Osteocyte (in vitro differentiated cells): Measurements from ENCODE around the gene MCM3AP. TPM values are rescaled to one million over a fixed set of nuclear protein-coding genes. Genes with fewer than 3 reads are reported as not detected.

Experiments used
- DNase-seq: peaks from one replicate; pipeline ENCODE4 v3.0.0; 2021; ENCODE audit warnings: mixed read lengths; ENCODE audit not compliant: unreplicated experiment; ENCODE audit errors: extremely low spot score
- H3K27ac Mint-ChIP-seq: one replicate; pipeline ENCODE4 v1.8.0; 2021; ENCODE audit warnings: mild to moderate bottlenecking, mixed read lengths; ENCODE audit not compliant: unreplicated experiment
- H3K27me3 Mint-ChIP-seq: one replicate; pipeline ENCODE4 v1.8.0; 2021; ENCODE audit warnings: mixed read lengths; ENCODE audit not compliant: unreplicated experiment
- H3K36me3 Mint-ChIP-seq: one replicate; pipeline ENCODE4 v1.8.0; 2021; ENCODE audit warnings: mixed read lengths; ENCODE audit not compliant: unreplicated experiment
- H3K4me1 Mint-ChIP-seq: one replicate; pipeline ENCODE4 v1.8.0; 2021; ENCODE audit warnings: mixed read lengths; ENCODE audit not compliant: unreplicated experiment
- H3K4me3 Mint-ChIP-seq: one replicate; pipeline ENCODE4 v1.8.0; 2021; ENCODE audit warnings: mild to moderate bottlenecking, moderate library complexity, mixed read lengths; ENCODE audit not compliant: unreplicated experiment
- H3K9me3 Mint-ChIP-seq: one replicate; pipeline ENCODE4 v1.8.0; 2021; ENCODE audit warnings: mixed read lengths; ENCODE audit not compliant: unreplicated experiment
- total RNA-seq: library from RNA; stranded (reverse); gene quantifications from 2 replicates; pipeline ENCODE4 v1.2.1, GENCODE V29; 2021
- TF ChIP-seq, protein P1 (sequence below): fragments of 200-600 bp; sonication (generic); IDR thresholded peaks from 2 replicates; pipeline ENCODE4 v1.5.0; 2021; ENCODE audit warnings: antibody characterized with exemption, mild to moderate bottlenecking, moderate library complexity

MCM3AP gene
- total RNA-seq, 1 donor from 2014 or later, result 105 TPM

DNA sequence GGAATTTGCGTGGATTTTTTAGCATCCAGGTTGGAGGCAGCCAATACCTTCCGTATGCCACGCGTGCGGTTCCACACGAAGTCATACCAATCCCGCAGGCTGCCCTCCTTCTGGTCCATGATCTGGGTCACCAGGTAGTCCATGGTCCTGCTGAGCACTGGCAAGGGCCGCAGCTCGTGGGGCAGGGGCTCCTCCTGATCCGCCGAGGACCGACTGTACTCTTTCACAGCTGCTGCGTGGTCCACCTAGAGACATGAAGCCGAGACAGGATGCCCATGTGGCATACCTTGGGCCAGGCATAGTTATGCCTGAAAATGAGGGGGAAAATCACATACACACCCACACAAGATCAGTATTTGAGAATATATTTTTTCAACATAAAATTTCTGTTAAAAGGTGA lies 12.1 kb downstream of the MCM3AP start:
- TF ChIP-seq, protein P1, sequence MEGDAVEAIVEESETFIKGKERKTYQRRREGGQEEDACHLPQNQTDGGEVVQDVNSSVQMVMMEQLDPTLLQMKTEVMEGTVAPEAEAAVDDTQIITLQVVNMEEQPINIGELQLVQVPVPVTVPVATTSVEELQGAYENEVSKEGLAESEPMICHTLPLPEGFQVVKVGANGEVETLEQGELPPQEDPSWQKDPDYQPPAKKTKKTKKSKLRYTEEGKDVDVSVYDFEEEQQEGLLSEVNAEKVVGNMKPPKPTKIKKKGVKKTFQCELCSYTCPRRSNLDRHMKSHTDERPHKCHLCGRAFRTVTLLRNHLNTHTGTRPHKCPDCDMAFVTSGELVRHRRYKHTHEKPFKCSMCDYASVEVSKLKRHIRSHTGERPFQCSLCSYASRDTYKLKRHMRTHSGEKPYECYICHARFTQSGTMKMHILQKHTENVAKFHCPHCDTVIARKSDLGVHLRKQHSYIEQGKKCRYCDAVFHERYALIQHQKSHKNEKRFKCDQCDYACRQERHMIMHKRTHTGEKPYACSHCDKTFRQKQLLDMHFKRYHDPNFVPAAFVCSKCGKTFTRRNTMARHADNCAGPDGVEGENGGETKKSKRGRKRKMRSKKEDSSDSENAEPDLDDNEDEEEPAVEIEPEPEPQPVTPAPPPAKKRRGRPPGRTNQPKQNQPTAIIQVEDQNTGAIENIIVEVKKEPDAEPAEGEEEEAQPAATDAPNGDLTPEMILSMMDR, result no peak
- Mint-ChIP-seq H3K9me3 (no peaks in the 10 kb centered on the region), H3K27me3 (no peaks in the 10 kb centered on the region), H3K27ac (no peak overlapping the region), H3K4me3 (no peak overlapping the region), H3K4me1 (no peaks in the 10 kb centered on the region), H3K36me3 (peaks cover 50% of the 10 kb centered on the region)
- no peak for DNase-seq

DNA sequence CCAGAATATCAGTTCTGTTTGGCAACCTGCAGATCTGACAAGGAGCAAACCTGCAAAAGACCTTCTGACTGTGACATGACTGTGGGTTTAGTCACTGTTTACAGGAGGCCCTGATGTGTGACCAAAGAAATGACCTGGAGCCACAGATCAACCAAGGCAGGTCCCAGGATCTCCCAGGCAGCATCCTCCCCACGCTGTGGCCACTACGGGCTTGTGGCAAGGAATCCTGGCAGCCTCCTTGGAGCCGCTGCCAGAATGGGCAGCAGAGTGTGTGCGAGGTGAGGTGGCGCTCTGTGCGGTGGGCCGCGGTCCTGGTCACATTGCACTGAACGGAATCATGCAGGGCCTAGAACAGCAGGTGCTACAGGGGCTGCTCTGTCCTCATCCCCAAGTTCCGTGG lies 15.9 kb downstream of the MCM3AP start:
- no peak for DNase-seq
- TF ChIP-seq, protein P1, result no peak
- peaks cover 55% of the 10 kb centered on the region for H3K36me3 Mint-ChIP-seq
- no peaks in the 10 kb centered on the region for H3K27me3 Mint-ChIP-seq
- H3K4me3 Mint-ChIP-seq, result no peak overlapping the region
- no peaks in the 10 kb centered on the region for H3K9me3 Mint-ChIP-seq
- no peak overlapping the region for H3K27ac Mint-ChIP-seq
- no peaks in the 10 kb centered on the region for H3K4me1 Mint-ChIP-seq

DNA sequence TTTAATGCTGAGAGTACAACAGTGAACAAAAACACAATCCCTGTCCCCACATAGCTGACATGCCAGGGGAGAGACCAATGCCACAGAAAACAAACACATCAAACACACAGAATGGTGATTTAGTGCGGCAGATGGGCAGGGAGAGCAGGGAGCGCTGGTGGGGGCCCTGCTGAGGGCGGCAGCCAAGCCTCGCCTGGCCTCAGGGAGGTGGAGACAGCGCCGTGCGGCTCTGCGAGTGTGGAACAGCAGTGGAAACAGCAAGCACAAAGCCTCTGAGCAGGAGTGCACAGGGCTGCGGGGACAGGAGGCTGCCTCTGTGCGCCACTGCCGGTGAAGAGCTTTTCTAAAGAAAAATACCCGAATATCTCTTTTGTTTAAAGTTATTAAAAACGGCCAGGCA lies 17.0 kb downstream of the MCM3AP start:
- Mint-ChIP-seq H3K27ac (no peak overlapping the region), H3K27me3 (no peaks in the 10 kb centered on the region), H3K4me3 (no peak overlapping the region), H3K4me1 (no peaks in the 10 kb centered on the region), H3K36me3 (peaks cover 50% of the 10 kb centered on the region), H3K9me3 (no peaks in the 10 kb centered on the region)
- DNase-seq, result no peak
- TF ChIP-seq, protein P1, result no peak

DNA sequence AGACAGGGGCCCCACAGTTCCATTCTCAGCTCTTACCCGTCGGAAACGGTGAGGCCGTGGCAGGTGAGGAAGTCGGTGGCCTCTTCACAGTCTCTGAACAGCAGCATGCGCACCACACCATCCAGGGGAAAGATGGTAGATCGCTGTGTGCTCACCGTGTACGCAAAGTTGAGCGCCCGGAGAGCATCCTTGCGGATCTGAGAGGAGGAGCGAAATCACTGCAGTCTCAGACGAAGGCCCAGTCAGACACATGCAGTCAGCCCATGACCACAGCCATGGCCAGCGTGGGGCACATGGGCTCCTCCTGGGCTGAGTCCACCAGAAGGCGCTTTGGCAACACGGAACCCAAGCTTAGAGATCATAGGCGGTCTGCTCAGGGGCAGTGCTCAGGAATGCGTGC lies 18.5 kb downstream of the MCM3AP start:
- no peaks in the 10 kb centered on the region for H3K4me1 Mint-ChIP-seq

DNA sequence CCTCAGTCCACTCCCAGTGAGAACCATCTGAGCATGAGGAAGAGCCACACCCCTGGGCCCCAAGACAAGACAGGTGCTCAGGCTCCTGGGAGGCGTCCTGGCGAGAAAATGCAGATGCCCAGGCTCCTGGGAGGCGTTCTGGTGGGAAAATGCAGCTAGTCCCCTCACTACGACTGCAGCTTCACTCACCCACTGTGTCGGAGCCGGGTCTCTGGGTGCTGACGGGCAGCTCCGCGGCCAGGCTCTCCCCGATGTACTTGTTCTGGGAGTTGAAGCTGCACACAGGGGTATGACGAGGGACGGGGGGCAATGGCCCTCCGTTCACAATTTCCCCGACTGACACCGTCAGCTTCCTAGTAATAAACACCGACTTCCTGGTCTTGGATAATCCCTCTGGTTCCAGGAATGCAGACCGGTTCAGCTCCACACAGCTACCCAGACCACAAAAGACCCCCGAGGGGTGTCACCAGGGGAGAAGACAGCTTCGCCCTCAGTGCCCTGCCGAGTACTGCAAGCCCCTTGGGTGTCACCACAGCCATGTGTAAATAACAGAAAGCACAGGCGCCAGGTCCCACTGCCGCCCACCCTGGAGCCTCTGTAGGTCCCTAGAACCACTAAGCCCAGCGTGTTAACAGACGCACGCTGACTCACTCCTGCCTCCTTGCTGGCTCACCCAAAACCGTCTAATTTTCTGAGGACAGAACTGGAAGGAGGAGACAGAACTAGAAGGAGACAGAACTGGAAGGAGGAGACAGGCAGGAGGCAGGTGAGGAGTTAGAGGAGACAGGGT lies 19.5 kb downstream of the MCM3AP start:
- no peak for DNase-seq
- no peaks in the 10 kb centered on the region for H3K9me3 Mint-ChIP-seq
- H3K4me3 Mint-ChIP-seq, result no peak overlapping the region
- H3K36me3 Mint-ChIP-seq, result peaks cover 48% of the 10 kb centered on the region
- TF ChIP-seq, protein P1, result no peak
- H3K27me3 Mint-ChIP-seq, result no peaks in the 10 kb centered on the region
- H3K27ac Mint-ChIP-seq, result no peak overlapping the region
- H3K4me1 Mint-ChIP-seq, result no peaks in the 10 kb centered on the region

More for the DNA sequence above, 18.5 kb downstream of the MCM3AP start:
- TF ChIP-seq, protein P1, result no peak
- Mint-ChIP-seq H3K27me3 (no peaks in the 10 kb centered on the region), H3K36me3 (peaks cover 45% of the 10 kb centered on the region), H3K4me3 (no peak overlapping the region), H3K9me3 (no peaks in the 10 kb centered on the region), H3K27ac (no peak overlapping the region)
- no peak for DNase-seq
